PC-9 (cell line): ENCODE measurements around the gene TVP23A.

Source experiments
- EZH2 ChIP-seq: fragments of 200-600 bp; sonication (generic); IDR thresholded peaks from 2 replicates; pipeline ENCODE4 v1.8.0; 2017; ENCODE audit warnings: antibody characterized with exemption, low read depth
- TF ChIP-seq, protein P1 (sequence below): fragments of 200-600 bp; sonication (generic); conservative IDR thresholded peaks from 2 replicates; pipeline ENCODE4 v1.6.1; 2017; ENCODE audit warnings: mixed run types, antibody characterized with exemption, mild to moderate bottlenecking, moderate library complexity

DNA sequence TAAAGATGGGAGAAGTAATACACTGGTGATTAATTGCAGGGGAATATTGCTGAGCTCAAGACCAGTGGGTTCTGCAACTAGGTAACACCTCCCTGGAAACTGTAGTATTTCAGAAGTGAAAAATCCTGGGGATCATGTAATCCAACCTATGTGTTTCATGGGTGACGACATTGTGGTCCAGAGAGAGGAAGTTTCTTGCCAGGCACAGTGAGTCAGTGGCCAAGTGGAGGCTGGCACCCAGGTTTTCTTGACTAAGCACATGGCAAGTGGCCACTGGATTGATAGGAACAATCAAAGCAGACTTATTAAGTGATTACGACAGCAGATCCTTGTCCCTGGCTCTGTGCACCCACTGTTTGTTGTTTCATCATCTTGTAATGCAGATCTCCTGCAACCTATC, 43.8 kb upstream of the TVP23A start:
- TF ChIP-seq, protein P1, sequence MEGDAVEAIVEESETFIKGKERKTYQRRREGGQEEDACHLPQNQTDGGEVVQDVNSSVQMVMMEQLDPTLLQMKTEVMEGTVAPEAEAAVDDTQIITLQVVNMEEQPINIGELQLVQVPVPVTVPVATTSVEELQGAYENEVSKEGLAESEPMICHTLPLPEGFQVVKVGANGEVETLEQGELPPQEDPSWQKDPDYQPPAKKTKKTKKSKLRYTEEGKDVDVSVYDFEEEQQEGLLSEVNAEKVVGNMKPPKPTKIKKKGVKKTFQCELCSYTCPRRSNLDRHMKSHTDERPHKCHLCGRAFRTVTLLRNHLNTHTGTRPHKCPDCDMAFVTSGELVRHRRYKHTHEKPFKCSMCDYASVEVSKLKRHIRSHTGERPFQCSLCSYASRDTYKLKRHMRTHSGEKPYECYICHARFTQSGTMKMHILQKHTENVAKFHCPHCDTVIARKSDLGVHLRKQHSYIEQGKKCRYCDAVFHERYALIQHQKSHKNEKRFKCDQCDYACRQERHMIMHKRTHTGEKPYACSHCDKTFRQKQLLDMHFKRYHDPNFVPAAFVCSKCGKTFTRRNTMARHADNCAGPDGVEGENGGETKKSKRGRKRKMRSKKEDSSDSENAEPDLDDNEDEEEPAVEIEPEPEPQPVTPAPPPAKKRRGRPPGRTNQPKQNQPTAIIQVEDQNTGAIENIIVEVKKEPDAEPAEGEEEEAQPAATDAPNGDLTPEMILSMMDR: no peak
- TF ChIP-seq EZH2: no peak
